Putamen (tissue), 1 donor: ENCODE data around the gene HOGA1.
"Not testable (repeated sequence)": the region's sequence is repeated elsewhere in the genome, so short reads cannot be mapped to it uniquely, and the experiment has no call there.

ENCODE experiments used
- DNase-seq: peaks from one replicate; pipeline ENCODE4 v3.0.0-alpha.2; 2016; ENCODE audit warnings: low spot score

Gene HOGA1

GRCh38 chr10:97648562-97649404 is 64.6 kb downstream of the HOGA1 start:
- DNase-seq, result no peak

GRCh38 chr10:97649405-97649750 is 65.2 kb downstream of the HOGA1 start:
- not testable (repeated sequence) for DNase-seq

GRCh38 chr10:97650726-97651125 is 66.5 kb downstream of the HOGA1 start:
- no peak for DNase-seq

GRCh38 chr10:97651773-97652172 is 67.6 kb downstream of the HOGA1 start:
- DNase-seq, result no peak

GRCh38 chr10:97656777-97657176 is 72.6 kb downstream of the HOGA1 start:
- DNase-seq, result no peak

- DNase-seq, result no peak
Measured at GRCh38 chr10:97659589-97659988, 75.4 kb downstream of the HOGA1 start.
